GM18502 (cell line): ENCODE results near the gene NEURL1.
"Not testable (repeated sequence)": the region's sequence is repeated elsewhere in the genome, so short reads cannot be mapped to it uniquely, and the experiment has no call there.

Experiments used
- ATAC-seq: cut with Tn5 transposase; IDR thresholded peaks from one replicate; pipeline ENCODE4 v1.9.1; 2021; ENCODE audit warnings: mild to moderate bottlenecking; ENCODE audit not compliant: unreplicated experiment, poor library complexity

NEURL1 gene

GRCh38 chr10:103618575-103619423 lies 125.3 kb downstream of the NEURL1 start:
- ATAC-seq, result no peak

GRCh38 chr10:103619424-103620351 lies 126.2 kb downstream of the NEURL1 start:
- no peak for ATAC-seq

- ATAC-seq, result no peak
Measured at GRCh38 chr10:103620352-103620740, 126.8 kb downstream of the NEURL1 start.

- ATAC-seq, result no peak
Measured at GRCh38 chr10:103620891-103621782, 127.6 kb downstream of the NEURL1 start.

- no peak for ATAC-seq
Measured at GRCh38 chr10:103621783-103622125, 128.2 kb downstream of the NEURL1 start.

GRCh38 chr10:103622286-103622685 lies 128.8 kb downstream of the NEURL1 start:
- no peak for ATAC-seq

- no peak for ATAC-seq
Measured at GRCh38 chr10:103622935-103623574, 129.6 kb downstream of the NEURL1 start.

GRCh38 chr10:103626178-103626577 lies 132.7 kb downstream of the NEURL1 start:
- no peak for ATAC-seq

- ATAC-seq, result no peak
Measured at GRCh38 chr10:103627111-103627892, 133.8 kb downstream of the NEURL1 start.

GRCh38 chr10:103627893-103628292 lies 134.4 kb downstream of the NEURL1 start:
- no peak for ATAC-seq

- ATAC-seq, result no peak
Measured at GRCh38 chr10:103629581-103629980, 136.1 kb downstream of the NEURL1 start.

GRCh38 chr10:103630156-103630555 lies 136.7 kb downstream of the NEURL1 start:
- ATAC-seq, result no peak

- no peak for ATAC-seq
Measured at GRCh38 chr10:103632247-103632642, 138.7 kb downstream of the NEURL1 start.

- not testable (repeated sequence) for ATAC-seq
Measured at GRCh38 chr10:103632871-103633270, 139.4 kb downstream of the NEURL1 start.

- ATAC-seq, result no peak
Measured at GRCh38 chr10:103633846-103634245, 140.3 kb downstream of the NEURL1 start.

- ATAC-seq, result no peak
Measured at GRCh38 chr10:103635580-103635979, 142.1 kb downstream of the NEURL1 start.

GRCh38 chr10:103636492-103636891 lies 143.0 kb downstream of the NEURL1 start:
- ATAC-seq, result no peak

- ATAC-seq, result no peak
Measured at GRCh38 chr10:103637011-103637410, 143.5 kb downstream of the NEURL1 start.

GRCh38 chr10:103637927-103638557 lies 144.5 kb downstream of the NEURL1 start:
- no peak for ATAC-seq
